Measurements from ENCODE around the gene TIMM13.

Gene TIMM13

GRCh38 chr19:2454199-2454961 lies 27.0 kb upstream of the TIMM13 start:
- Histone ChIP-seq H3K36me3 (ENCODE audit: control insufficient read depth in 2 of 2, insufficient read depth in 2 of 2, low read length in 2 of 2) (no peaks in the 10 kb centered on the region), H3K4me3 (ENCODE audit: low read length in 2 of 2) (no peak overlapping the region), H3K9me3 (ENCODE audit: control insufficient read depth in 2 of 2, low read length in 2 of 2) (no peaks in the 10 kb centered on the region), H3K4me1 (ENCODE audit: control insufficient read depth, insufficient read depth, low read length) (peaks cover 15% of the 10 kb centered on the region), H3K9ac (ENCODE audit: low read length in 2 of 2) (no peak overlapping the region), H3K27me3 (ENCODE audit: control insufficient read depth in 1 of 2, insufficient read depth in 2 of 2, low read length in 2 of 2) (no peaks in the 10 kb centered on the region), H3K27ac (ENCODE audit: low read length) (no peak overlapping the region)

GRCh38 chr19:2453431-2454025 lies 26.1 kb upstream of the TIMM13 start:
- Histone ChIP-seq H3K36me3 (ENCODE audit: control insufficient read depth in 2 of 2, insufficient read depth in 2 of 2, low read length in 2 of 2) (no peaks in the 10 kb centered on the region), H3K9ac (ENCODE audit: low read length in 2 of 2) (no peak overlapping the region), H3K9me3 (ENCODE audit: control insufficient read depth in 2 of 2, low read length in 2 of 2) (no peaks in the 10 kb centered on the region), H3K4me3 (ENCODE audit: low read length in 2 of 2) (no peak overlapping the region), H3K27ac (ENCODE audit: low read length) (no peak overlapping the region), H3K27me3 (ENCODE audit: control insufficient read depth in 1 of 2, insufficient read depth in 2 of 2, low read length in 2 of 2) (no peaks in the 10 kb centered on the region), H3K4me1 (ENCODE audit: control insufficient read depth, insufficient read depth, low read length) (peaks cover 15% of the 10 kb centered on the region)

GRCh38 chr19:2451741-2452140 lies 24.4 kb upstream of the TIMM13 start:
- Histone ChIP-seq H3K36me3 (ENCODE audit: control insufficient read depth in 2 of 2, insufficient read depth in 2 of 2, low read length in 2 of 2) (no peaks in the 10 kb centered on the region), H3K9ac (ENCODE audit: low read length in 2 of 2) (no peak overlapping the region), H3K4me1 (ENCODE audit: control insufficient read depth, insufficient read depth, low read length) (peaks cover 11% of the 10 kb centered on the region), H3K27me3 (ENCODE audit: control insufficient read depth in 1 of 2, insufficient read depth in 2 of 2, low read length in 2 of 2) (no peaks in the 10 kb centered on the region), H3K9me3 (ENCODE audit: control insufficient read depth in 2 of 2, low read length in 2 of 2) (no peaks in the 10 kb centered on the region), H3K4me3 (ENCODE audit: low read length in 2 of 2) (no peak overlapping the region), H3K27ac (ENCODE audit: low read length) (no peak overlapping the region)

- peaks cover 10% of the 10 kb centered on the region for H3K4me1 ChIP-seq (ENCODE audit: control insufficient read depth, insufficient read depth, low read length)
- no peaks in the 10 kb centered on the region for H3K27me3 ChIP-seq (ENCODE audit: control insufficient read depth in 1 of 2, insufficient read depth in 2 of 2, low read length in 2 of 2)
- no peaks in the 10 kb centered on the region for H3K36me3 ChIP-seq (ENCODE audit: control insufficient read depth in 2 of 2, insufficient read depth in 2 of 2, low read length in 2 of 2)
- no peaks in the 10 kb centered on the region for H3K9me3 ChIP-seq (ENCODE audit: control insufficient read depth in 2 of 2, low read length in 2 of 2)
- no peak overlapping the region for H3K27ac ChIP-seq (ENCODE audit: low read length)
- no peak overlapping the region for H3K9ac ChIP-seq (ENCODE audit: low read length in 2 of 2)
- H3K4me3 ChIP-seq (ENCODE audit: low read length in 2 of 2): no peak overlapping the region
These were observed 23.8 kb upstream of the TIMM13 start for GRCh38 chr19:2451138-2451537.

GRCh38 chr19:2449019-2449418 lies 21.6 kb upstream of the TIMM13 start:
- no peak overlapping the region for H3K4me3 ChIP-seq (ENCODE audit: low read length in 2 of 2)
- no peaks in the 10 kb centered on the region for H3K9me3 ChIP-seq (ENCODE audit: control insufficient read depth in 2 of 2, low read length in 2 of 2)
- H3K27me3 ChIP-seq (ENCODE audit: control insufficient read depth in 1 of 2, insufficient read depth in 2 of 2, low read length in 2 of 2): no peaks in the 10 kb centered on the region
- peaks cover 0 to 2% of the 10 kb centered on the region in 2 donors for H3K36me3 ChIP-seq (ENCODE audit: control insufficient read depth in 2 of 2, insufficient read depth in 2 of 2, low read length in 2 of 2)
- H3K27ac ChIP-seq (ENCODE audit: low read length): no peak overlapping the region
- no peaks in the 10 kb centered on the region for H3K4me1 ChIP-seq (ENCODE audit: control insufficient read depth, insufficient read depth, low read length)
- H3K9ac ChIP-seq (ENCODE audit: low read length in 2 of 2): no peak overlapping the region

GRCh38 chr19:2446381-2446780 lies 19.0 kb upstream of the TIMM13 start:
- Histone ChIP-seq H3K4me1 (ENCODE audit: control insufficient read depth, insufficient read depth, low read length) (no peaks in the 10 kb centered on the region), H3K9ac (ENCODE audit: low read length in 2 of 2) (no peak overlapping the region), H3K36me3 (ENCODE audit: control insufficient read depth in 2 of 2, insufficient read depth in 2 of 2, low read length in 2 of 2) (peaks cover 2 to 6% of the 10 kb centered on the region in 2 donors), H3K4me3 (ENCODE audit: low read length in 2 of 2) (no peak overlapping the region), H3K27ac (ENCODE audit: low read length) (no peak overlapping the region), H3K27me3 (ENCODE audit: control insufficient read depth in 1 of 2, insufficient read depth in 2 of 2, low read length in 2 of 2) (no peaks in the 10 kb centered on the region), H3K9me3 (ENCODE audit: control insufficient read depth in 2 of 2, low read length in 2 of 2) (no peaks in the 10 kb centered on the region)

- H3K9ac ChIP-seq (ENCODE audit: low read length in 2 of 2): no peak overlapping the region
- peaks cover 2 to 6% of the 10 kb centered on the region in 2 donors for H3K36me3 ChIP-seq (ENCODE audit: control insufficient read depth in 2 of 2, insufficient read depth in 2 of 2, low read length in 2 of 2)
- H3K9me3 ChIP-seq (ENCODE audit: control insufficient read depth in 2 of 2, low read length in 2 of 2): no peaks in the 10 kb centered on the region
- H3K4me1 ChIP-seq (ENCODE audit: control insufficient read depth, insufficient read depth, low read length): no peaks in the 10 kb centered on the region
- no peaks in the 10 kb centered on the region for H3K27me3 ChIP-seq (ENCODE audit: control insufficient read depth in 1 of 2, insufficient read depth in 2 of 2, low read length in 2 of 2)
- no peak overlapping the region for H3K27ac ChIP-seq (ENCODE audit: low read length)
- H3K4me3 ChIP-seq (ENCODE audit: low read length in 2 of 2): no peak overlapping the region
These were observed 17.0 kb upstream of the TIMM13 start for GRCh38 chr19:2444251-2445002.

GRCh38 chr19:2443785-2444182 lies 16.4 kb upstream of the TIMM13 start:
- H3K27me3 ChIP-seq (ENCODE audit: control insufficient read depth in 1 of 2, insufficient read depth in 2 of 2, low read length in 2 of 2): no peaks in the 10 kb centered on the region
- no peak overlapping the region for H3K9ac ChIP-seq (ENCODE audit: low read length in 2 of 2)
- peaks cover 5 to 6% of the 10 kb centered on the region in 2 donors for H3K36me3 ChIP-seq (ENCODE audit: control insufficient read depth in 2 of 2, insufficient read depth in 2 of 2, low read length in 2 of 2)
- H3K4me3 ChIP-seq (ENCODE audit: low read length in 2 of 2): no peak overlapping the region
- no peaks in the 10 kb centered on the region for H3K4me1 ChIP-seq (ENCODE audit: control insufficient read depth, insufficient read depth, low read length)
- no peaks in the 10 kb centered on the region for H3K9me3 ChIP-seq (ENCODE audit: control insufficient read depth in 2 of 2, low read length in 2 of 2)
- no peak overlapping the region for H3K27ac ChIP-seq (ENCODE audit: low read length)

GRCh38 chr19:2443116-2443784 lies 15.9 kb upstream of the TIMM13 start:
- no peaks in the 10 kb centered on the region for H3K4me1 ChIP-seq (ENCODE audit: control insufficient read depth, insufficient read depth, low read length)
- no peak overlapping the region for H3K4me3 ChIP-seq (ENCODE audit: low read length in 2 of 2)
- no peak overlapping the region for H3K27ac ChIP-seq (ENCODE audit: low read length)
- H3K36me3 ChIP-seq (ENCODE audit: control insufficient read depth in 2 of 2, insufficient read depth in 2 of 2, low read length in 2 of 2): peaks cover 6 to 8% of the 10 kb centered on the region in 2 donors
- H3K9ac ChIP-seq (ENCODE audit: low read length in 2 of 2): no peak overlapping the region
- no peaks in the 10 kb centered on the region for H3K27me3 ChIP-seq (ENCODE audit: control insufficient read depth in 1 of 2, insufficient read depth in 2 of 2, low read length in 2 of 2)
- no peaks in the 10 kb centered on the region for H3K9me3 ChIP-seq (ENCODE audit: control insufficient read depth in 2 of 2, low read length in 2 of 2)

- Histone ChIP-seq H3K9ac (ENCODE audit: low read length in 2 of 2) (no peak overlapping the region), H3K27me3 (ENCODE audit: control insufficient read depth in 1 of 2, insufficient read depth in 2 of 2, low read length in 2 of 2) (no peaks in the 10 kb centered on the region), H3K9me3 (ENCODE audit: control insufficient read depth in 2 of 2, low read length in 2 of 2) (no peaks in the 10 kb centered on the region), H3K36me3 (ENCODE audit: control insufficient read depth in 2 of 2, insufficient read depth in 2 of 2, low read length in 2 of 2) (peaks cover 11 to 13% of the 10 kb centered on the region in 2 donors), H3K27ac (ENCODE audit: low read length) (no peak overlapping the region), H3K4me1 (ENCODE audit: control insufficient read depth, insufficient read depth, low read length) (no peaks in the 10 kb centered on the region), H3K4me3 (ENCODE audit: low read length in 2 of 2) (no peak overlapping the region)
These were observed 13.8 kb upstream of the TIMM13 start for GRCh38 chr19:2441096-2441752.

Measured in stomach smooth muscle (tissue), 2 donors.